Transverse colon (tissue), 4 donors: ENCODE measurements around the gene FAM216A. TPM values are rescaled to one million over a fixed set of nuclear protein-coding genes. Genes with fewer than 3 reads are reported as not detected.

Experiments used
- DNase-seq: peaks from one replicate; pipeline ENCODE4 v3.0.0-alpha.2; 2019
- H3K27ac ChIP-seq, 4 donors: fragments of 200-600 bp; sonication (generic); 2 replicates each; pipeline ENCODE4 v1.5.1; 2016 to 2018; ENCODE audit warnings: inconsistent platforms in 4 of 4
- H3K27me3 ChIP-seq: fragments of 200-600 bp; sonication (generic); 2 replicates; pipeline ENCODE4 v1.5.1; 2017; ENCODE audit warnings: inconsistent platforms
- H3K36me3 ChIP-seq, 4 donors: fragments of 200-600 bp; sonication (generic); 2 replicates each; pipeline ENCODE4 v1.5.1; 2017 to 2019; ENCODE audit warnings: inconsistent platforms in 4 of 4
- H3K4me1 ChIP-seq, 4 donors: fragments of 200-600 bp; sonication (generic); 2 replicates each; pipeline ENCODE4 v1.5.1; 2017 to 2020; ENCODE audit warnings: inconsistent platforms in 4 of 4
- H3K4me3 ChIP-seq, 4 donors: fragments of 200-600 bp; sonication (generic); 1 replicate in 1 of 4; 2 replicates in 3 of 4; pipeline versions ENCODE4 v1.5.1 to v1.6.1; 2017 to 2019; ENCODE audit warnings: inconsistent platforms in 4 of 4
- H3K9me3 ChIP-seq, 2 donors: fragments of 200-600 bp; sonication (generic); 2 replicates each; pipeline ENCODE4 v1.5.1; 2017 to 2019; ENCODE audit warnings: inconsistent platforms in 2 of 2
- EP300 ChIP-seq: sonication (generic); formaldehyde crosslinking; IDR thresholded peaks from one replicate; pipeline ENCODE4 v1.6.1; 2017; ENCODE audit warnings: antibody characterized with exemption, low read depth
- POLR2A ChIP-seq: fragments of 450-650 bp; IDR thresholded peaks from one replicate; pipeline ENCODE4 v1.6.1; 2016; ENCODE audit warnings: antibody characterized with exemption, mild to moderate bottlenecking, moderate library complexity
- POLR2AphosphoS5 ChIP-seq, 3 donors: sonication (generic); formaldehyde crosslinking; IDR thresholded peaks; one replicate each; pipeline ENCODE4 v1.6.1; 2016; ENCODE audit warnings: antibody characterized with exemption in 3 of 3
- WGBS, 2 donors: methylation state at CpG; one replicate each; pipeline ENCODE4 v1.1.5; 2018; ENCODE audit warnings: low coverage in 1 of 2; 5-methylcytosine and 5-hydroxymethylcytosine counted together
- in situ Hi-C, 4 donors: fragments of 200-750 bp; cut with MboI; loops; one replicate each; pipeline versions ENCODE4 v1.15.0 to v1.15.1; 2017; ENCODE audit warnings: low sequenced_read_pairs in 3 of 4, low pct_ligation_motif_present in 1 of 4, low pct_unique_long_range_greater_than_20kb in 1 of 4
- intact Hi-C: fragments of 100-400 bp; cut with DNase I; formaldehyde crosslinking; loops from one replicate; pipeline ENCODE4 v1.15.1; 2023; ENCODE audit warnings: low total_unique reads
- total RNA-seq, 4 donors: library from RNA; depleted of rRNA; stranded (reverse); fragments of >200 nt; gene quantifications; one replicate each; pipeline ENCODE4 v1.1.0, GENCODE V29; 2016
- TF ChIP-seq, protein P1 (sequence below), 5 experiments: fragments of 200-600 bp in 3 of 5; fragments of 450-650 bp in 2 of 5; sonication (generic) in 3 of 5; IDR thresholded peaks; 1 replicate in 2 of 5; 2 replicates in 3 of 5; pipeline ENCODE4 v1.5.1; 2016 to 2017; ENCODE audit warnings: antibody characterized with exemption in 5 of 5, inconsistent platforms in 3 of 5, mild to moderate bottlenecking in 2 of 5, moderate library complexity in 1 of 5

The FAM216A gene
- total RNA-seq, 4 donors from 2014 or later: 1.2 to 6.7 (median 1.6) TPM; not detected in 1

DNA sequence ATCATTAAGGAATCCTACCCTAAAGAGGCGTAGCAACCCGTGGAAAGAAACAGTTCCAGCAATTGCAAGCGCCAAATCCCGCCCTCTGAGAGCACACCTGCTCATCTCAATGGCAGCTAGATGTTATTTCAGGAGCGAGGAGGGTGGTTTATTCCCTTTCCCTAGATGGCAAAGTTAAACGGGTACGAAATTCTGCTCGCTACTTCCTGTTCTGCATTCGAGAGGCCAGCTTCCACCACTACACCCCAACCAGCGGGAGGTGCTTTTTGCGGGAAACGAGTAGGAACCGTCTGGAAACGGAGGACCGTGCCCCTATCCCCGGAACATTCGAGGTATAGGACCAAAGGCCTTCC, 32.7 kb downstream of the FAM216A start:
- H3K4me3 ChIP-seq: peak overlapping the region; percentile 57 to 89 (median 83)
- DNase-seq: no peak
- peaks cover 18 to 33% (median 25%) of the 10 kb centered on the region in 4 donors for H3K4me1 ChIP-seq
- intact Hi-C loops (no loop called here), in situ Hi-C loops (loop anchor here in 2 of 4 donors (10.0 to 25.0 kb wide), 2 partner anchors 47 to 211 kb away; partner anchors contain the start of gene ARPC3 (in 1 of the 2))
- 0 to 1% methylated on average over 1 to 15 of the region's 17 CpGs for WGBS, 2 donors
- H3K36me3 ChIP-seq: peaks cover 0 to 5% (median 0%) of the 10 kb centered on the region in 4 donors
- peak overlapping the region; percentile 90 to 98 (median 93) for H3K27ac ChIP-seq
- no peak for TF ChIP-seq POLR2A
- no peaks in the 10 kb centered on the region for H3K27me3 ChIP-seq
- no peaks in the 10 kb centered on the region for H3K9me3 ChIP-seq

DNA sequence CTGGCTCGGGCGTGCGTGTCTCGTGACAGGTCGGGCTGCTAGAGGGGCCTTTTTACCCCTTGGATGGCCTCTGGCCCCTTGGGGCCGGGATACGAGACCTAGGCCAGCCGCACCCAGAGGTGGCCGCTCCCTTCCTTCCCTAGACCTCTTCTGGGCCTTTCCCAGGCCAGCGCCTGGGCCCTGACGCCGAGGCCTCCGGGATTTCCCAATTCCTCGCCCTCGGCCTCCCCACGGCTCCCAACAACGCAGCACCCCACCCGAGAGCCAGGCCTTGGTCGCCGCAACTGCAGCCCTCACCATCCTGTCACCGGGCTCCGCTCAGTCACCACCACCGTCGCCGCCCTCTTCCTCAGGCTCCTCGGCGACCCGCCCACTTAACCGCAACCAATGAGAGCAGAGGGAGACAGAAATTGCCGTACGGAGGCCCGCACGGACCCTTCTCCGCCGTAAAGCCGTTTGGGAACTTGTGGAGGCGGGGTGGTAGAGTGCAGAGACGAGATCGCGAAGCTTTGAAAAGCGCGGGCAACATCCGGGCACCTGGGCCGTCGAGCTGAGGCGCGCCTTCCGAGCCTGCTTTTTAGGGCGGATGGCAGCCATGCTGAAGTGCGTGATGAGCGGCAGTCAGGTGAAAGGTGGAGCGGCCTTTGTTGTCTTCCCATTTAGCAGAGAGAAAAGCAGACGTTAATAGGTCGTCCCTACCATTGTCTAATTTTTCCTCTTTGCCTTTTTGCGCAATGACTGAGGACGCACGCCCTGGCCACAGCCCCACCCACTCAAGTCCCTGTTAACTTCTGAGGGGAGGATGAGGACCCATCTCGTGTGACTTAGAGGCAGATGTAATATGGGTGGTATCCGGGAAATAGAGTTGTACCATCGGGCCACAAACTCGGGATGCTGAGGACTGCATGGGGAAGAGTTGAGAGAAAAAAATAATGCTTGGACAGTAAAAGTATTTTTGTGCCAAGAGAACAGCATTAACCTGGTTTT, 33.4 kb downstream of the FAM216A start, which contains the start of the genes RAD9B and VPS29:
Gene RAD9B, plus strand, starts transcription at position 580 of the 987 bp plus-strand sequence. Its CDS starts 7 bp downstream, at position 587.
Gene VPS29, minus strand, starts transcription at position 360 of the 987 bp plus-strand sequence. Its CDS starts 60 bp downstream, at position 300.
- in situ Hi-C loops: loop anchor here in 2 of 4 donors (10.0 to 25.0 kb wide), 2 partner anchors 47 to 210 kb away; partner anchors contain the start of gene ARPC3 (in 1 of the 2)

DNA sequence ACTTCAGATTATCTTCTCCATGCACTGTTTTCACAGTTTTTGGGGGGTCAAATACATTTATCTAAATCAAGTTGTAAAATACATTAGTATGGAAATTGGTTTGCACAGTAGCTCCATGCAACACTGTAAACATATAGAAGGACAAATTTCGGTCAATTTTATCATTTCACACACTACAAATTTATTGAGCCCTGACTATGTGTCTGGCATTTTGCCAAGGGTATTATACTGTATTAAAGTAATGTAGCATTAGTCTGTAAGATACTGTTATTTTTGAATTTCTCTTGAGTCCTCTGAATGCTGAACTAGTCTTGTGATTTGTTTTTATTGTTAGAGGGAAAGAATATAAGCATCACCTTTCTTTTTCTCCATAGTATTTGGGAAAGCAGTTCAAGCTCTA, 34.8 kb downstream of the FAM216A start:
- intact Hi-C loops (no loop called here), in situ Hi-C loops (loop anchor here in 2 of 4 donors (10.0 to 25.0 kb wide), 2 partner anchors 49 to 209 kb away; partner anchors contain the start of gene ARPC3 (in 1 of the 2))

More for the DNA sequence above, 33.4 kb downstream of the FAM216A start, which contains the start of the genes RAD9B and VPS29:
- Histone ChIP-seq H3K36me3 (no peaks in the 10 kb centered on the region), H3K9me3 (no peaks in the 10 kb centered on the region), H3K27me3 (no peaks in the 10 kb centered on the region), H3K4me1 (peaks cover 18 to 33% (median 25%) of the 10 kb centered on the region in 4 donors), H3K4me3 (peak within 1 kb of the TSS; percentile 57 to 89 (median 83)), H3K27ac (peak within 1 kb of the TSS; percentile 90 to 98 (median 93))
- intact Hi-C loops: no loop called here
- 8 to 60% methylated on average over 4 to 61 of the region's 61 CpGs for WGBS, 2 donors
- TF ChIP-seq, protein P1, sequence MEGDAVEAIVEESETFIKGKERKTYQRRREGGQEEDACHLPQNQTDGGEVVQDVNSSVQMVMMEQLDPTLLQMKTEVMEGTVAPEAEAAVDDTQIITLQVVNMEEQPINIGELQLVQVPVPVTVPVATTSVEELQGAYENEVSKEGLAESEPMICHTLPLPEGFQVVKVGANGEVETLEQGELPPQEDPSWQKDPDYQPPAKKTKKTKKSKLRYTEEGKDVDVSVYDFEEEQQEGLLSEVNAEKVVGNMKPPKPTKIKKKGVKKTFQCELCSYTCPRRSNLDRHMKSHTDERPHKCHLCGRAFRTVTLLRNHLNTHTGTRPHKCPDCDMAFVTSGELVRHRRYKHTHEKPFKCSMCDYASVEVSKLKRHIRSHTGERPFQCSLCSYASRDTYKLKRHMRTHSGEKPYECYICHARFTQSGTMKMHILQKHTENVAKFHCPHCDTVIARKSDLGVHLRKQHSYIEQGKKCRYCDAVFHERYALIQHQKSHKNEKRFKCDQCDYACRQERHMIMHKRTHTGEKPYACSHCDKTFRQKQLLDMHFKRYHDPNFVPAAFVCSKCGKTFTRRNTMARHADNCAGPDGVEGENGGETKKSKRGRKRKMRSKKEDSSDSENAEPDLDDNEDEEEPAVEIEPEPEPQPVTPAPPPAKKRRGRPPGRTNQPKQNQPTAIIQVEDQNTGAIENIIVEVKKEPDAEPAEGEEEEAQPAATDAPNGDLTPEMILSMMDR (IDR thresholded peaks at IDR 0.05): peak in 1 of 5 experiments; percentile 11
- TF ChIP-seq EP300 (no peak), POLR2AphosphoS5 (IDR thresholded peaks at IDR 0.05) (peak; percentile 97 to 98 (median 98)), POLR2A (peak; percentile 97)
- DNase-seq: peak; percentile 99

DNA sequence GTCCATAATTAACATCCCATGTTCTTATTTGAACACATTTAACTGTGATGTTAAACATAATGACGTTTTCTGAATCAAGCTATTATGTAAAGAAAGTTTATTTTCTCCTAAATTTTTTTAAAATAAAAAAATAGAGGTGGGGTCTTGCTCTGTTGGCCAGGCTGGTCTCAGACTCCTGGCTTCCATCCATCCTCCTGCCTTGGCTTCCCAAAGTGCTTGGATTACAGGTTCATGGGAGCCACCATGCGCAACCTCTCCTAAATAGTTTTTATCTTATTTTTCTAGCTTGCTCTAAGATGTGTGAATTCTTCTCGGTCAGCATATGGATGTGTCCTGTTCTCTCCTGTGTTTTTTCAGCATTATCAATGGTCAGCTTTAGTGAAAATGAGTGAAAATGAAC, 36.7 kb downstream of the FAM216A start:
- intact Hi-C loops: no loop called here
- Histone ChIP-seq H3K36me3 (no peaks in the 10 kb centered on the region), H3K4me3 (no peak overlapping the region), H3K27me3 (no peaks in the 10 kb centered on the region), H3K27ac (no peak overlapping the region), H3K4me1 (peaks cover 9 to 16% (median 10%) of the 10 kb centered on the region in 4 donors), H3K9me3 (no peaks in the 10 kb centered on the region)
- in situ Hi-C loops: loop anchor here in 2 of 4 donors (10.0 to 25.0 kb wide), 2 partner anchors 51 to 207 kb away; partner anchors contain the start of gene ARPC3 (in 1 of the 2)
- TF ChIP-seq POLR2A (no peak), POLR2AphosphoS5 (IDR thresholded peaks at IDR 0.05) (no peak), EP300 (no peak)
- TF ChIP-seq, protein P1 (IDR thresholded peaks at IDR 0.05): no peak
- no peak for DNase-seq
- 77 to 86% methylated on average over 3 of the region's 3 CpGs for WGBS, 2 donors

More for the DNA sequence above, 34.8 kb downstream of the FAM216A start:
- Histone ChIP-seq H3K27ac (no peak overlapping the region), H3K36me3 (no peaks in the 10 kb centered on the region), H3K9me3 (no peaks in the 10 kb centered on the region), H3K27me3 (no peaks in the 10 kb centered on the region), H3K4me1 (peaks cover 18 to 28% (median 24%) of the 10 kb centered on the region in 4 donors), H3K4me3 (no peak overlapping the region)
- no peak for TF ChIP-seq POLR2AphosphoS5 (IDR thresholded peaks at IDR 0.05)
- TF ChIP-seq POLR2A: no peak
- TF ChIP-seq, protein P1 (IDR thresholded peaks at IDR 0.05): no peak
- DNase-seq: no peak
- 79 to 89% methylated on average over 1 of the region's 1 CpG for WGBS, 2 donors
